HG02623 (cell line): Measurements from ENCODE around the gene RPS6KA2.

Source experiments
- ATAC-seq: cut with Tn5 transposase; IDR thresholded peaks from one replicate; pipeline ENCODE4 v1.9.1; 2021; ENCODE audit warnings: moderate library complexity; ENCODE audit not compliant: unreplicated experiment

Gene RPS6KA2

GRCh38 chr6:166578536-166579236 is 48.4 kb downstream of the RPS6KA2 start:
- ATAC-seq: no peak

- no peak for ATAC-seq
These were observed 51.8 kb downstream of the RPS6KA2 start for GRCh38 chr6:166575205-166575604.

GRCh38 chr6:166573511-166574216 is 53.4 kb downstream of the RPS6KA2 start:
- ATAC-seq: no peak

- ATAC-seq: no peak
These were observed 54.4 kb downstream of the RPS6KA2 start for GRCh38 chr6:166572370-166573261.

- no peak for ATAC-seq
These were observed 55.9 kb downstream of the RPS6KA2 start for GRCh38 chr6:166570929-166571713.

DNA sequence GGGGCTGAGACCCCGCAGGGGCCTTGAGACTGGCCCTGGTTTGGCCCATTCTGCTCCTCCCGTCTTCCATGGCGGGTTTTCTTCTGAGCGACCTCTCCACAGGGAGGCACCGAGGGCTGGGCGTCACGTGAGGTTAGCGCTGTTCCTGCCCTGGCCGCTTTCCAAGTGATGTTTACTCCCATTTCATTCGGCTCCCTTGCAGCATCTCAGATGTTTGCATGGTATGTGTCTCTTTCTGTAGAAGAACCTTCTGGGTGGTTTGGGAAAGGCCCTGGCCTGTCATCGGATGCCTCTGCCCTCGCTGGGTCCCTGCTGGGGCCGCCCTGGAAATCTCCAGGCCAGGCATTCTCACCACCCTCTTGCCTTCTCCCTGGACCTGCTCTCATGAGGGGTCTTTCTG is 57.8 kb downstream of the RPS6KA2 start:
- ATAC-seq: no peak

- ATAC-seq: no peak
These were observed 59.2 kb downstream of the RPS6KA2 start for GRCh38 chr6:166567813-166568212.

DNA sequence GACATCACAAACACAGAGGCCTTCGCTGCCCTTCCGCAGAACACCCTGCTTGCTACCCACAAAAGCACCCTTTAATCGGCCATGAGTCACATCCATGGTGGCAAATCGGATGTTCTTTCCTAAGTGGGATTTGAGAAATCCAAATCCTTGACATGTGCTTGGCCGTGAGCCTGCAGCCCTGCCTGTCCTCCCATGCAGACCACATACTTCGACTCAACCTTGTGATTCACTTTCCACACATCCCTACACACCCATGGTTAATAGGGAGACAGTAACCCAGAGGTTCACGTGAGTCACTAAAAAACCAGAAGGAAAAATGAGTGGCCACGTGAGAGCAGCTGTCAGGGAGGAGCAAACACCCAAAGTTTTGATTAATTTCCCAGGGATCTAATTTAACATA is 59.9 kb downstream of the RPS6KA2 start:
- ATAC-seq: no peak

DNA sequence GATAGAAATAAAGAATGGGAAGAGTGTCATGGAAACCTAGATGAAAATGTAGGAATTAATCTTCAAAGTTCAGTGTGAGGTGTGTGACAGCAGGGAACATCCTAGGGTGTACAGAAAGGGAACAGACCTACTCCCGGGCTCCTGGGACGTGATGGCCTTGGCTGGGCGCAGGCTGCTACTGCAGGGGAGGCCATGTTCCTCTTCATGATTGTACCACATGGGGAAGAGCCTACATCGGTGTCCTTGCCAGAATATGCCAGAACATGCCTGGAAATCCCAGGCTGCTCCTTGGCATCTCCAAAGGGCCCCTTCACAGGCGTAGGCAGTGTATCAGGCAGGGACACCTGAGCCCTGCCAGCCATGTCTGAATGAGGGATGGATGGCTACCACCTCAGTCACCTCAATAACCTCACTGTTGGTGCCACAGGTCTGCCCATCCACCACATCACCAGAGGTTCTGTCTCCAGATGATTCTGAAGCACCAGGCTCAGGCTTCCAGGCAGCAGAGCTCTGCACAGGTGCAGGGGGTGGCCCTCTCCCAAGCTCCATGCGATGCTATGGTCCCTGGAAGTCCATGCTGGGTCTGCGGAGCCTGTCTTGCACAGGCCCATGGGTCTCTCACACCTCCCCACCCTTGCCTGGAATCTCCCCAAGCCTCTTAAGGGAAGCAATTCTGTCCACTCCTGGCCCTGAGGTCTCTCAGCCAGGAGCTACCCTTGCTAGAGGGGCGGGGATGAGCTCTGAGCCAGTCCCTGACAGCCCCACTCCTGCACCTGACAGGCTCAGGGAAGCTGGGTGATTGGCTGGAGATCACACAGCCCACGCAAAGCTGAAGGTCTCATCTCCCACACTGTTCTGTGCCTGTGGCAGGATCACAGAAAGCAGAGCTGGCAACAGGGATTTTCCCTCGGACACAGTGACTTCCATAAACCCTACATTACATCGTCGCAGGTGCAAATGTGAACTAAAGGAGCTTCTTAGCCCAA is 60.7 kb downstream of the RPS6KA2 start:
- ATAC-seq: no peak

DNA sequence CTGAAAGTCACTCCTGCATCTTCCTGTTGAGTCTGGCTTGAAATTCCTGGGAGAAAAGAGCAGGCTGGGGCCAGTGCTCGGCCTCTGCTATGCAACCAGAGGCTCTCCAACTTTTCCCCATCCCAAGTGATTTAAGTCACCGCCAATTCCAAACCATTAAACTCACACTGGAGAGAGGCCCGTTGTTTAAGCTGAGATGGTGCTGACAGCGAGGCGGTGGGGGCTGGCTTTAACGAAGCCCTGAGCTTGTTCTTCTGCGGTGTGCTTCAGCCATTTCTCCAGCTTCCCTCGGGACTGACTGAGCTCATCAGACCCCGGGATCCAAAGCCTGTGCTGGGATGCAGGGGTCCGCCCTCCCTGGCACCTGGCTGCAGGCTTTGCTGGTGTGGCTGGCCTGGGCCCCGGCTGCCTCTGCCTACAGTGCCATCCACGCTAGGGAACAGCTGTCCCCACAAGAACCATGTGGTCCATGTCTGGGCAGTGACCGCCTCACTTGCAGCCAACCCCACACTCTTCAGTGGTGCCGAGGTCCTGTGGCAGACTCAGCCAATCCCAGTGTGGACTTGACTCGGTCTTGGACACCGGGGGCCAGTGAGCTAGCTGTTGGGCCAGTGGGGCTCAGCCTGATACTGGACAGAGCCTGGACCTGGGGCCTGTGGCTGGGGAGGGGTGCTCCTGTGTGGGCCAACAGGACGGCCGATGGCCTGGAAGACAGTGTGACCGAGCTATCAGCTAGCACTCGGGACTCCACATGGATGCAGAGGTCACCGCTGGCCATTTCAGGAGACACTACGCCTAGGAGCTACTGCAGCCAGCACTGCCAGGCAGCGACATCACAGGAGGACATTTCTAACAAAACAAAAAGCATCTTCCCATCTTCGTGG is 61.7 kb downstream of the RPS6KA2 start:
- no peak for ATAC-seq

- no peak for ATAC-seq
These were observed 63.2 kb downstream of the RPS6KA2 start for GRCh38 chr6:166563805-166564204.

DNA sequence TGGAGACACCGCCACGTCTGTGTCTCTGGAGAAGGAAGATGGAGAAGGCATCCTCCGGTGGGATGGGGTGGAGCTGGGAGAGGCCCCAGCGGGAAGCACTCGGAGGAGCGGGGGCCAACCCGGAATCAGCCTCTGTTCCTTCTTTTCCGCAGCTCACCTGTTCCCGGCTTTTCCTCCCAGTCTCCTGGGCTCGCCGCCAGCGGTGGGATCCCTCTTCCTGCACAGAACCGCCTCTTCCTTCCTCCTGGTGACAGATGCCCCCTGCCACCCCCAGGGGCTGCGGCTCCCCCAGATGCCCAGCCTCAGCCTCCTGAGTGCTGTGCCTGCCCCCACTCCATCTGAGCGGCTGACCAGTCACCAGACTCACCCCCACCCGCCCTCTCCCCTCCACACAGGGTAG is 63.9 kb downstream of the RPS6KA2 start:
- ATAC-seq: no peak

DNA sequence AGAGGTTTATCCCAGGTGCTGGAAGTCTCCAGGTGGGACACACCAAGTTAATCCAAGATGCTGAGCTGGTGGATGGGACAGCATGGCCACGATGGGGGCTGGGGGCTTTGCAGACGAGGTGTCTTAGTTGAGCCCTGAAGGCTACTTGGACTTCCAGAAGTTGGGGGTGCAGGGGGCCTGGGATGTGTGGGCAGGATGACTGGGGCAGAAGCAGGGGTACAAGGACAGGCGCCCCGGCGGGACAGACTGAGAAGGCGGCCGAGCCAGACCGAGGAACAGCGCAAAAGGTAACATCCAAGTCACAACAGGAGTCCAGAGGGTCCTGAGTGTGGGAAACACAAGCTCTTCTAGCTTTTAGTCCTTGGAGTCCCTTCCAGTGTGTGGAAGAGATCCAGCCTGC is 64.3 kb downstream of the RPS6KA2 start:
- ATAC-seq: no peak

DNA sequence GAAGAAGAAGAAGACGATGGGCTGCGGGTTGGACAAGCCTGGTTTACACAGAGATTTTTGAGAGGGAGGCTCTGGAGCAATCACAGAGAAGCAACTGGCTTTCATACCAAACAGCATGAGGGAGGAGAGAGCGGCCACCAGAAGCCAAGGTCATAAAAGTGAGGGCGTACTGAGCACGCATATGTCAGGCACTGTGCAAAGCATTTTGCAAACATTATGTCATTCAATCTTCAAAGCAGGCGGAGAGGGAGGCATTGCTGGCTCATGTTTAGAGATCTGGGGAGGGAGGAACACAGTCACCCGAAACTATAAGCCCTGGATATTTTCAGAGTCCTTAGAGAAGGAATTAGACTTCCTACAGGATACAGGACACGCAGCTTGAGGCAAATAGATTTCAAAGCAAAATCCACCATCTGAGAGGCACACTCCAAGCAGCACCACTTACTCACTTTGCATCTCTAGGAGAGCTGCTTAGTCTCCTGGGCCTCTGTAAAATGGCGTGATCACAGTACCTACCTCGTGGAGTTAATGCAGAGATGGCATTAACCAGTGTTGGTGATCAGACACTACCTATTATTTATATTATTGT is 65.2 kb downstream of the RPS6KA2 start:
- ATAC-seq: no peak

- no peak for ATAC-seq
These were observed 66.8 kb downstream of the RPS6KA2 start for GRCh38 chr6:166560222-166560621.

GRCh38 chr6:166559662-166560061 is 67.4 kb downstream of the RPS6KA2 start:
- no peak for ATAC-seq

GRCh38 chr6:166559211-166559610 is 67.8 kb downstream of the RPS6KA2 start:
- no peak for ATAC-seq
